Endothelial cell of umbilical vein (primary cell): ENCODE measurements around the gene PLCH1. TPM values are rescaled to one million over a fixed set of nuclear protein-coding genes. Genes with fewer than 3 reads are reported as not detected.

Source experiments
- BruUV-seq: library from RNA; stranded (reverse); fragments of 400-500 nt; replicated peaks from 2 replicates; lab custom pipeline; 2021; lab: Mats Ljungman, UMichigan
- CTCF ChIA-PET: fragments of 300-600, 350-600 bp; sonication (Branson Sonifier 250); formaldehyde crosslinking; loops from one replicate; lab custom pipeline; 2021; ENCODE audit warnings: antibody characterized with exemption, inconsistent platforms; lab: Charles Lee
- POLR2A ChIA-PET: fragments of 300-600, 350-600 bp; sonication (Branson Sonifier 250); formaldehyde crosslinking; loops from one replicate; lab custom pipeline; 2021; ENCODE audit warnings: antibody characterized with exemption, inconsistent platforms; lab: Charles Lee
- DNase-seq: peaks from one replicate; pipeline ENCODE4 v3.0.0-alpha.2; 2011; ENCODE audit warnings: low read depth, low spot score
- FAIRE-seq: peaks from 2 replicates; lab custom pipeline; 2011; peaks lifted over from hg19 to GRCh38; lab: Jason Lieb, UNC
- H2AFZ ChIP-seq: 2 replicates; pipeline ENCODE4 v1.6.0; 2012; ENCODE audit warnings: low read depth, low read length, control low read depth, inconsistent platforms
- H3K27ac ChIP-seq: 2 replicates; pipeline ENCODE4 v1.5.1; 2011; ENCODE audit warnings: low read depth, mild to moderate bottlenecking, control low read depth, low read length, moderate library complexity; ENCODE audit not compliant: insufficient read depth
- H3K27me3 ChIP-seq, 2 experiments: 2 replicates each; pipeline versions ENCODE4 v1.6.0 to v1.6.1; 2011; ENCODE audit warnings: low read length in 2 of 2, mixed read lengths in 1 of 2; ENCODE audit not compliant: control insufficient read depth in 2 of 2, insufficient read depth in 2 of 2
- H3K36me3 ChIP-seq, 2 experiments: 2 replicates in 1 of 2; 3 replicates in 1 of 2; pipeline ENCODE4 v1.5.1; 2011; ENCODE audit warnings: low read length in 2 of 2, mild to moderate bottlenecking in 1 of 2, moderate library complexity in 1 of 2; ENCODE audit not compliant: control insufficient read depth in 2 of 2, insufficient read depth in 2 of 2; ENCODE audit errors: extremely low read depth in 1 of 2
- H3K4me1 ChIP-seq: 3 replicates; pipeline ENCODE4 v1.5.1; 2011; ENCODE audit warnings: mild to moderate bottlenecking, low read length; ENCODE audit not compliant: control insufficient read depth, insufficient read depth; ENCODE audit errors: extremely low read depth
- H3K4me2 ChIP-seq: 2 replicates; pipeline ENCODE4 v1.6.1; 2011; ENCODE audit warnings: low read length, control low read depth, mixed read lengths; ENCODE audit not compliant: insufficient read depth
- H3K4me3 ChIP-seq, 3 experiments: fragments of 200-600 bp in 1 of 3; sonication (generic), shearing (Covaris generic) in 1 of 3; replicated peaks in 1 of 3; 2 replicates each; pipeline ENCODE4 v1.5.1; 2011 to 2016; ENCODE audit warnings: control low read depth in 3 of 3, low read length in 3 of 3, mild to moderate bottlenecking in 2 of 3, inconsistent platforms in 1 of 3, low read depth in 1 of 3, moderate library complexity in 1 of 3; ENCODE audit not compliant: insufficient read depth in 1 of 3
- H3K79me2 ChIP-seq: 2 replicates; pipeline ENCODE4 v1.6.0; 2012; ENCODE audit warnings: low read length, inconsistent platforms; ENCODE audit not compliant: control insufficient read depth, insufficient read depth
- H3K9ac ChIP-seq: replicated peaks from 2 replicates; pipeline ENCODE3; 2011; ENCODE audit warnings: low read length, control low read depth; ENCODE audit not compliant: insufficient read depth; ENCODE audit errors: extremely low read depth
- H3K9me1 ChIP-seq: replicated peaks from 3 replicates; pipeline ENCODE4 v1.6.0; 2011; ENCODE audit warnings: mild to moderate bottlenecking, low read length; ENCODE audit not compliant: control insufficient read depth, insufficient read depth; ENCODE audit errors: extremely low read depth
- H3K9me3 ChIP-seq: replicated peaks from 2 replicates; pipeline ENCODE4 v1.5.1; 2012; ENCODE audit warnings: low read length, inconsistent platforms; ENCODE audit not compliant: control insufficient read depth, insufficient read depth
- H4K20me1 ChIP-seq: replicated peaks from 2 replicates; pipeline ENCODE3; 2011; ENCODE audit warnings: mild to moderate bottlenecking, low read length; ENCODE audit not compliant: control insufficient read depth, insufficient read depth; ENCODE audit errors: extremely low read depth
- CTCF ChIP-seq, 2 donors: IDR thresholded peaks; 1 replicate in 1 of 2; 2 replicates in 1 of 2; pipeline ENCODE4 v1.5.1; 2011; ENCODE audit warnings: low read length in 2 of 2, mild to moderate bottlenecking in 2 of 2, moderate library complexity in 2 of 2, control low read depth in 1 of 2, inconsistent platforms in 1 of 2, low read depth in 1 of 2; ENCODE audit not compliant: insufficient read depth in 1 of 2; ENCODE audit errors: extremely low read depth in 1 of 2
- EZH2 ChIP-seq: IDR thresholded peaks from 2 replicates; pipeline ENCODE4 v1.6.1; 2012; ENCODE audit warnings: borderline replicate concordance, low read depth, mild to moderate bottlenecking, moderate library complexity, low read length, inconsistent platforms; ENCODE audit not compliant: severe bottlenecking
- FOS ChIP-seq: IDR thresholded peaks from 2 replicates; pipeline ENCODE4 v1.6.1; 2011; ENCODE audit warnings: mild to moderate bottlenecking, low read length, moderate library complexity, borderline replicate concordance; ENCODE audit not compliant: insufficient read depth
- GATA2 ChIP-seq: IDR thresholded peaks from 2 replicates; pipeline ENCODE4 v1.7.0; 2011; ENCODE audit warnings: low read depth, mild to moderate bottlenecking, moderate library complexity, mixed read lengths, low read length; ENCODE audit not compliant: insufficient read length, insufficient read depth
- JUN ChIP-seq: IDR thresholded peaks from 2 replicates; pipeline ENCODE4 v1.6.1; 2011; ENCODE audit warnings: borderline replicate concordance, low read depth; ENCODE audit not compliant: insufficient read length, insufficient read depth
- MYC ChIP-seq: IDR thresholded peaks from one replicate; pipeline ENCODE4 v1.6.1; 2011; ENCODE audit warnings: mild to moderate bottlenecking, low read depth, low read length
- POLR2A ChIP-seq: IDR thresholded peaks from 2 replicates; pipeline ENCODE4 v1.6.1; 2012; ENCODE audit warnings: low read depth, mild to moderate bottlenecking, control low read depth, low read length
- POLR2AphosphoS5 ChIP-seq: IDR thresholded peaks from 2 replicates; pipeline ENCODE4 v1.6.1; 2012; ENCODE audit warnings: low read depth, mild to moderate bottlenecking, control low read depth, low read length, moderate library complexity; ENCODE audit not compliant: insufficient read depth
- dilution Hi-C: fragments of 300-500 bp; cut with MboI; formaldehyde crosslinking; loops from one replicate; pipeline ENCODE4 v1.15.0; 2019; ENCODE audit warnings: low sequenced_read_pairs; ENCODE audit not compliant: extremely low pct_ligation_motif_present
- intact Hi-C: fragments of 100-400 bp; cut with micrococcal nuclease; formaldehyde crosslinking; loops from one replicate; pipeline ENCODE4 v1.10.0; 2022
- polyA plus RNA-seq, 4 experiments: library from polyadenylated mRNA; depleted of rRNA in 3 of 4; stranded (reverse) in 3 of 4; unstranded in 1 of 4; fragments of >200 nt; gene quantifications; 2 replicates each; pipeline versions ENCODE4 v1.2.1 to v1.2.3, GENCODE V29; 2011 to 2012; ENCODE audit warnings: missing spikeins in 1 of 4
- total RNA-seq: library from RNA; stranded (reverse); gene quantifications from 2 replicates; pipeline ENCODE4 v1.2.3, GENCODE V29; 2021
- TF ChIP-seq, protein P1 (sequence below): IDR thresholded peaks from 2 replicates; pipeline ENCODE4 v1.6.1; 2011; ENCODE audit not compliant: insufficient read depth, insufficient read length

The PLCH1 gene
- total and polyA plus RNA-seq, 2 donors (not counting 3 experiments of a cell fraction or from before 2014, with no cell fraction given), result 0.03 TPM; not detected in 1

GRCh38 chr3:155412904-155413303 lies 332.0 kb downstream of the PLCH1 start:
- intact Hi-C loops (no loop called here), dilution Hi-C loops (no loop called here)
- CTCF ChIA-PET, result no interaction called here
- H3K27ac ChIP-seq, result no peak overlapping the region
- H3K4me1 ChIP-seq, result no peaks in the 10 kb centered on the region
- POLR2A ChIA-PET, result no interaction called here
- H3K4me2 ChIP-seq, result no peak overlapping the region
- no peak overlapping the region for H3K4me3 ChIP-seq
- no TSS peak for BruUV-seq
- TF ChIP-seq CTCF (IDR thresholded peaks at IDR 0.05; ENCODE audit: extremely low read depth in 1 of 2, insufficient read depth in 1 of 2, low read depth in 1 of 2, low read length in 2 of 2) (no peak), POLR2A (no peak), FOS (no peak), JUN (no peak), POLR2AphosphoS5 (no peak), GATA2 (no peak), MYC (no peak), EZH2 (no peak)
- TF ChIP-seq, protein P1, sequence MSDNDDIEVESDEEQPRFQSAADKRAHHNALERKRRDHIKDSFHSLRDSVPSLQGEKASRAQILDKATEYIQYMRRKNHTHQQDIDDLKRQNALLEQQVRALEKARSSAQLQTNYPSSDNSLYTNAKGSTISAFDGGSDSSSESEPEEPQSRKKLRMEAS, result no peak
- FAIRE-seq (no peak), DNase-seq (no peak)
- no peak overlapping the region for H2AFZ ChIP-seq
- H3K79me2 ChIP-seq, result no peaks in the 10 kb centered on the region
- no peak overlapping the region for H3K9ac ChIP-seq
- H3K27me3 ChIP-seq, result no peaks in the 10 kb centered on the region
- no peaks in the 10 kb centered on the region for H3K36me3 ChIP-seq
- H3K9me1 ChIP-seq, result no peaks in the 10 kb centered on the region
- no peaks in the 10 kb centered on the region for H3K9me3 ChIP-seq
- H4K20me1 ChIP-seq, result no peaks in the 10 kb centered on the region
